Peyer's patch (tissue), 4 donors: ENCODE results near the gene HOATZ. TPM values are rescaled to one million over a fixed set of nuclear protein-coding genes. Genes with fewer than 3 reads are reported as not detected.

Source experiments
- DNase-seq, 3 donors: peaks; one replicate each; pipeline ENCODE4 v3.0.0-alpha.2; 2017 to 2019
- H3K27ac ChIP-seq, 4 donors: fragments of 200-600 bp; sonication (generic); one replicate each; pipeline ENCODE4 v1.5.1; 2016 to 2019
- H3K27me3 ChIP-seq, 2 donors: fragments of 200-600 bp; sonication (generic); one replicate each; pipeline ENCODE4 v1.5.1; 2019
- H3K36me3 ChIP-seq, 3 donors: fragments of 200-600 bp; sonication (generic); one replicate each; pipeline ENCODE4 v1.5.1; 2016 to 2019
- H3K4me1 ChIP-seq, 4 donors: fragments of 200-600 bp; sonication (generic); one replicate each; pipeline ENCODE4 v1.5.1; 2016 to 2019
- H3K4me3 ChIP-seq, 4 donors: fragments of 200-600 bp; sonication (generic); 1 replicate in 3 of 4; 2 replicates in 1 of 4; pipeline ENCODE4 v1.5.1; 2016 to 2019; ENCODE audit warnings: mild to moderate bottlenecking in 1 of 4
- H3K9me3 ChIP-seq, 4 donors: fragments of 200-600 bp; sonication (generic); one replicate each; pipeline ENCODE4 v1.5.1; 2016 to 2019; ENCODE audit warnings: mild to moderate bottlenecking in 1 of 4
- CTCF ChIP-seq, 6 experiments: fragments of 450-650 bp in 4 of 6; fragments of 200-600 bp in 2 of 6; sonication (generic) in 1 of 6; IDR thresholded peaks; one replicate each; pipeline ENCODE4 v1.5.1; 2017 to 2019; ENCODE audit warnings: antibody characterized with exemption in 6 of 6, mild to moderate bottlenecking in 3 of 6, moderate library complexity in 1 of 6
- POLR2A ChIP-seq, 2 donors: fragments of 450-650 bp; IDR thresholded peaks; one replicate each; pipeline ENCODE4 v1.5.1; 2017; ENCODE audit warnings: antibody characterized with exemption in 2 of 2, mild to moderate bottlenecking in 2 of 2, moderate library complexity in 2 of 2
- total RNA-seq, 4 donors: library from RNA; depleted of rRNA; stranded (reverse); fragments of >200 nt; gene quantifications; one replicate each; pipeline ENCODE4 v1.1.0, GENCODE V29; 2016

Gene HOATZ
- total RNA-seq, 4 donors from 2014 or later, result not detected

GRCh38 chr11:111535281-111535680, 20.7 kb downstream of the HOATZ start:
- DNase-seq, result no peak
- Histone ChIP-seq H3K9me3 (no peaks in the 10 kb centered on the region), H3K4me3 (no peak overlapping the region), H3K4me1 (peaks cover 0 to 7% (median under 1%) of the 10 kb centered on the region in 4 donors), H3K27ac (no peak overlapping the region), H3K36me3 (no peaks in the 10 kb centered on the region), H3K27me3 (no peaks in the 10 kb centered on the region)
- TF ChIP-seq CTCF (IDR thresholded peaks at IDR 0.05) (no peak), POLR2A (IDR thresholded peaks at IDR 0.05) (no peak)

GRCh38 chr11:111537336-111537860, 22.8 kb downstream of the HOATZ start:
- no peak for DNase-seq
- Histone ChIP-seq H3K27ac (no peak overlapping the region), H3K4me1 (peaks cover 0 to 17% (median 6%) of the 10 kb centered on the region in 4 donors), H3K36me3 (no peaks in the 10 kb centered on the region), H3K9me3 (no peaks in the 10 kb centered on the region), H3K4me3 (no peak overlapping the region), H3K27me3 (no peaks in the 10 kb centered on the region)
- TF ChIP-seq POLR2A (IDR thresholded peaks at IDR 0.05), result no peak
- no peak for TF ChIP-seq CTCF (IDR thresholded peaks at IDR 0.05)

- Histone ChIP-seq H3K4me3 (no peak overlapping the region), H3K4me1 (peaks cover 0 to 17% (median 6%) of the 10 kb centered on the region in 4 donors), H3K27ac (no peak overlapping the region), H3K9me3 (no peaks in the 10 kb centered on the region), H3K36me3 (no peaks in the 10 kb centered on the region), H3K27me3 (no peaks in the 10 kb centered on the region)
- no peak for DNase-seq
- TF ChIP-seq POLR2A (IDR thresholded peaks at IDR 0.05) (no peak), CTCF (IDR thresholded peaks at IDR 0.05) (no peak)
Observed at GRCh38 chr11:111538407-111539114, 24.0 kb downstream of the HOATZ start.

- Histone ChIP-seq H3K36me3 (no peaks in the 10 kb centered on the region), H3K9me3 (no peaks in the 10 kb centered on the region), H3K4me3 (peak overlapping the region in 3 of 4 donors; percentile 48 to 61 (median 58)), H3K27ac (peak overlapping the region in 3 of 4 donors; percentile 62 to 67 (median 65)), H3K4me1 (peaks cover 0 to 17% (median 6%) of the 10 kb centered on the region in 4 donors), H3K27me3 (no peaks in the 10 kb centered on the region)
- TF ChIP-seq CTCF (IDR thresholded peaks at IDR 0.05), result no peak
- no peak for TF ChIP-seq POLR2A (IDR thresholded peaks at IDR 0.05)
- DNase-seq, result no peak
Observed at GRCh38 chr11:111539426-111540113, 25.0 kb downstream of the HOATZ start.

GRCh38 chr11:111540114-111540936, 25.7 kb downstream of the HOATZ start, which contains the start of gene LAYN:
Gene LAYN (plus strand): TSS chr11:111540720. CDS start chr11:111540844, 124 bp downstream.
- H3K4me3 ChIP-seq, result peak within 1 kb of the TSS; percentile 34 to 61 (median 53)
- H3K27me3 ChIP-seq, result no peaks in the 10 kb centered on the region
- peak within 1 kb of the TSS; percentile 49 to 67 (median 64) for H3K27ac ChIP-seq
- no peaks in the 10 kb centered on the region for H3K36me3 ChIP-seq
- DNase-seq, result peak; percentile 23 to 64 (median 53)
- peaks cover 0 to 17% (median 6%) of the 10 kb centered on the region in 4 donors for H3K4me1 ChIP-seq
- no peaks in the 10 kb centered on the region for H3K9me3 ChIP-seq
- no peak for TF ChIP-seq POLR2A (IDR thresholded peaks at IDR 0.05)
- no peak for TF ChIP-seq CTCF (IDR thresholded peaks at IDR 0.05)
